Breast epithelium (tissue), 3 donors: ENCODE results near the gene USP20.

ENCODE experiments used
- CTCF ChIP-seq, 3 donors: fragments of 450-650 bp; IDR thresholded peaks; one replicate each; pipeline ENCODE4 v1.5.1; 2016 to 2017; ENCODE audit warnings: antibody characterized with exemption in 3 of 3, mild to moderate bottlenecking in 3 of 3, moderate library complexity in 3 of 3
- POLR2AphosphoS5 ChIP-seq, 3 donors: sonication (generic); formaldehyde crosslinking; IDR thresholded peaks; one replicate each; pipeline ENCODE4 v1.6.1; 2017; ENCODE audit warnings: antibody characterized with exemption in 3 of 3

- TF ChIP-seq CTCF (IDR thresholded peaks at IDR 0.05) = no peak
- TF ChIP-seq POLR2AphosphoS5 (IDR thresholded peaks at IDR 0.05) = no peak
These were observed 32.1 kb downstream of the USP20 start for GRCh38 chr9:129867136-129868022.
